ENCODE measurements around the gene KRT35. TPM values are rescaled to one million over a fixed set of nuclear protein-coding genes. Genes with fewer than 3 reads are reported as not detected.

KRT35 gene
- total RNA-seq, 1 donor from 2014 or later, result not detected

DNA sequence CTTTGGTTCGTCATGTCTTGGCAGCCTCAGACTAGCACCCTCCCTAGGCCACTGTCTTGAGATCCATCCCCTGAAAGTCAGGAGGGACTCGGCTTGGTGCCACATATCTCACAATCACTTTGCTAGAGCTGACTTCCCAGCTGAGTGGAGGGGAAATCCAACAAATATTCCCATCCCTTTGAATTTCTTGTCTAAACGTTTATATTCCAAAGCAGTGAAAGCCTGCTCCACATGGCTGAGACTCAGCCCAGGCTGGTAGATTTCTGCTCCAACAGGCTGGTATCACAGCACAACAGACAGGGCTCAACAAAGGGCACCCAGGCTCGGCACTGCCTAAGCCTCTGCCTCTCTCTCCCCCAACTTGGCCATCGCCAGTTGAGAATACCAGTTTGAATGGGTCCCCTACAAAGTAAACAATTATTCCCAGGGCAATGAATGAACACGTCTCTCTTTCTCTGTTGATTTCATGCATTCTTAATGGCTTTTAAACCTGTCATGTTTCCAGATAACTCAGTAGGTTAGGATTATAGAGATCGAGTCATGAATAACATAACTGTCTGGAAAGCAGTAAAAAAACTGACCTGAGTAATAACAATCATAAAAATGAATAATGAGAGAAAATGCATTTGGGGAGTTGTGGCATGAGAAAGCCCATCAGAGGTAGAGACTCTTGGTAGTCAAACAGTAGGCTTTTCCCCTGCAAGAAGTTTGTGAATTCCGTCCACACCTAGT is 23.5 kb upstream of the KRT35 start:
- Mint-ChIP-seq H3K36me3 (ENCODE audit: low read depth) (no peaks in the 10 kb centered on the region), H3K4me3 (no peak overlapping the region), H3K4me1 (peaks cover 5% of the 10 kb centered on the region), H3K27ac (no peak overlapping the region), H3K27me3 (no peaks in the 10 kb centered on the region), H3K9me3 (no peaks in the 10 kb centered on the region)
- intact Hi-C loops (cut with micrococcal nuclease), result no loop called here
- no peak for DNase-seq

GRCh38 chr17:41503202-41503601 is 22.3 kb upstream of the KRT35 start:
- Mint-ChIP-seq H3K4me1 (peaks cover 6% of the 10 kb centered on the region), H3K4me3 (no peak overlapping the region), H3K36me3 (ENCODE audit: low read depth) (no peaks in the 10 kb centered on the region), H3K9me3 (no peaks in the 10 kb centered on the region), H3K27me3 (no peaks in the 10 kb centered on the region), H3K27ac (no peak overlapping the region)
- intact Hi-C loops (cut with micrococcal nuclease), result no loop called here
- no peak for DNase-seq

DNA sequence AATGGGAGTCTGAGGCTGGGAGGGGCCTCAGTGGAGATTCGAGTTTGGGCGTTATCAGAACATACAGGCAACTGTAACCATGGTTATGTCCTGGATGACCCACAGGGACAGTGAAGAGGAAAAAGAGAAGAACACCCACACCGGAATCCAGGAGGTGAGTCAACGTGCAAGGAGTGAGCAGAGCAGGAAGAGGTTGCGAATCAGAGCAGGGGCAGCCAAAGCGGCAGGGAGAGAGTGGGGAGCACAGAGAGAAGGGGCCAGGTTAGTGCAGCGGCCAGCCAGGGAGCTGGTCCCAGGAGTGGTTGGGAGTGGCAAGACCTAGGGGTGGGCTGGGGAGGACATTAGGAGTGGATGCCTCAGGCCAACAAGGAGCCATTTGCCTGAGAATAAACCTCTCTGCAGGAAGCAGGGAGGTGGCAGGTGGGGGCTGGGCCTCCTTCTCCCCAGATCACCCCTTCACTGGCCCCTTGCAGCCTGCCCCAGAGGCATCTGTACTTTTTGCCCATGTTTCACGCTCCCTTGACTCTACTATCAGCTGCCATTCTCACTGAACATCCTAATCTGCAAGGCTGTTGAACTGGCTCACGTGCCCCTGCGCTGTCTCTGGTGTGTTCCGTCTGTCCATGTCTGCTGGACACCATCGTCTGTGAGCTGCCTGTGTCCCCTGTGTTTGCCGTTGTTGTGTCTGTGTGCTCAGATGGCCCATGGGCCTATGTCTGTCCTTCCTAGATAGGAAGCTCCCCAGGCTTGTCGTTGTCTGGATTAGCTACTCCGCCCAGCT is 19.4 kb upstream of the KRT35 start:
- DNase-seq, result no peak
- no peaks in the 10 kb centered on the region for H3K36me3 Mint-ChIP-seq (ENCODE audit: low read depth)
- H3K4me3 Mint-ChIP-seq, result no peak overlapping the region
- H3K27ac Mint-ChIP-seq, result no peak overlapping the region
- peaks cover 13% of the 10 kb centered on the region for H3K4me1 Mint-ChIP-seq
- no peaks in the 10 kb centered on the region for H3K27me3 Mint-ChIP-seq
- no peaks in the 10 kb centered on the region for H3K9me3 Mint-ChIP-seq
- intact Hi-C loops (cut with micrococcal nuclease), result no loop called here

GRCh38 chr17:41499714-41500113 is 18.8 kb upstream of the KRT35 start:
- intact Hi-C loops (cut with micrococcal nuclease), result no loop called here
- no peak overlapping the region for H3K4me3 Mint-ChIP-seq
- H3K36me3 Mint-ChIP-seq (ENCODE audit: low read depth), result no peaks in the 10 kb centered on the region
- H3K4me1 Mint-ChIP-seq, result peaks cover 13% of the 10 kb centered on the region
- H3K27me3 Mint-ChIP-seq, result no peaks in the 10 kb centered on the region
- no peak overlapping the region for H3K27ac Mint-ChIP-seq
- H3K9me3 Mint-ChIP-seq, result no peaks in the 10 kb centered on the region
- DNase-seq, result no peak

GRCh38 chr17:41498276-41498675 is 17.3 kb upstream of the KRT35 start:
- peaks cover 13% of the 10 kb centered on the region for H3K4me1 Mint-ChIP-seq

GRCh38 chr17:41496803-41497484 is 16.0 kb upstream of the KRT35 start:
- peak overlapping the region; percentile 17 for H3K4me3 Mint-ChIP-seq
- H3K36me3 Mint-ChIP-seq (ENCODE audit: low read depth), result no peaks in the 10 kb centered on the region

More at GRCh38 chr17:41498276-41498675, 17.3 kb upstream of the KRT35 start:
- Mint-ChIP-seq H3K36me3 (ENCODE audit: low read depth) (no peaks in the 10 kb centered on the region), H3K9me3 (no peaks in the 10 kb centered on the region), H3K4me3 (no peak overlapping the region), H3K27ac (no peak overlapping the region), H3K27me3 (peaks cover 3% of the 10 kb centered on the region)
- no peak for DNase-seq
- intact Hi-C loops (cut with micrococcal nuclease), result no loop called here

GRCh38 chr17:41494524-41494923 is 13.6 kb upstream of the KRT35 start:
- Mint-ChIP-seq H3K36me3 (ENCODE audit: low read depth) (no peaks in the 10 kb centered on the region), H3K27ac (no peak overlapping the region), H3K27me3 (peaks cover 4% of the 10 kb centered on the region), H3K4me3 (no peak overlapping the region), H3K9me3 (no peaks in the 10 kb centered on the region), H3K4me1 (peaks cover 9% of the 10 kb centered on the region)
- no peak for DNase-seq
- intact Hi-C loops (cut with micrococcal nuclease), result no loop called here

More at GRCh38 chr17:41496803-41497484, 16.0 kb upstream of the KRT35 start:
- intact Hi-C loops (cut with micrococcal nuclease), result loop anchor here (2.0 kb wide), 2 partner anchors 588 to 694 kb away; no protein-coding TSS in a partner anchor
- Mint-ChIP-seq H3K27ac (peak overlapping the region; percentile 30), H3K9me3 (no peaks in the 10 kb centered on the region), H3K4me1 (peaks cover 13% of the 10 kb centered on the region), H3K27me3 (peaks cover 4% of the 10 kb centered on the region)
- DNase-seq, result peak; percentile 91

- no peak for DNase-seq
- no peak overlapping the region for H3K27ac Mint-ChIP-seq
- no peak overlapping the region for H3K4me3 Mint-ChIP-seq
- H3K9me3 Mint-ChIP-seq, result no peaks in the 10 kb centered on the region
- peaks cover 6% of the 10 kb centered on the region for H3K4me1 Mint-ChIP-seq
- H3K36me3 Mint-ChIP-seq (ENCODE audit: low read depth), result no peaks in the 10 kb centered on the region
- intact Hi-C loops (cut with micrococcal nuclease), result no loop called here
- peaks cover 4% of the 10 kb centered on the region for H3K27me3 Mint-ChIP-seq
Measured at GRCh38 chr17:41492771-41493170, 11.8 kb upstream of the KRT35 start.

DNA sequence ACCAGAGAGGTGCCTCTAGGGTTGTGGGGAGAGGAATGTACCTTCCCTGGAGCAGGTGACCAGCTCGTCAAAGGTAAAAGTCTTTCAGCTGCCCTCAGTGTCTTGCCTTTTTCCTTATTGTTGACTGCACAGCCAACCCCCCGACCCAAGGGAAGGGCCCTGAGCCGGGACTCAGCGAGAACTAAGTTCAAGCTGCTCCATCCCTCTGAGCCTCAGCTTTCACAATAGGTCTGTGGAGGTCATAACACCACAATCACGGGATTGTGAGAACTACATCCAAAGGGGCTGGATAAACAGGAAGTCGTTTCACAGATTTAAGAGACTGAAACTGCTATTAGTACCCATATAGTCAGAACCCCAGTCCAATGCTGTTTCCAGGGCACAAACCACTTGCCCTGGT is 11.4 kb upstream of the KRT35 start:
- intact Hi-C loops (cut with micrococcal nuclease), result no loop called here
- Mint-ChIP-seq H3K27me3 (peaks cover 4% of the 10 kb centered on the region), H3K4me1 (peaks cover 6% of the 10 kb centered on the region), H3K4me3 (no peak overlapping the region), H3K9me3 (no peaks in the 10 kb centered on the region), H3K36me3 (ENCODE audit: low read depth) (no peaks in the 10 kb centered on the region), H3K27ac (no peak overlapping the region)
- DNase-seq, result no peak

GRCh38 chr17:41491476-41491875 is 10.5 kb upstream of the KRT35 start:
- peaks cover 4% of the 10 kb centered on the region for H3K27me3 Mint-ChIP-seq
- H3K4me1 Mint-ChIP-seq, result peaks cover 2% of the 10 kb centered on the region

GRCh38 chr17:41490000-41490990 is 9.3 kb upstream of the KRT35 start:
- intact Hi-C loops (cut with micrococcal nuclease), result loop anchor here (5.0 kb wide), 2 partner anchors 157 to 172 kb away; no protein-coding TSS in a partner anchor
- Mint-ChIP-seq H3K27ac (no peak overlapping the region), H3K9me3 (no peaks in the 10 kb centered on the region), H3K27me3 (peaks cover 4% of the 10 kb centered on the region), H3K4me3 (no peak overlapping the region), H3K36me3 (ENCODE audit: low read depth) (no peaks in the 10 kb centered on the region), H3K4me1 (no peaks in the 10 kb centered on the region)
- no peak for DNase-seq

More at GRCh38 chr17:41491476-41491875, 10.5 kb upstream of the KRT35 start:
- Mint-ChIP-seq H3K27ac (no peak overlapping the region), H3K9me3 (no peaks in the 10 kb centered on the region), H3K4me3 (no peak overlapping the region), H3K36me3 (ENCODE audit: low read depth) (no peaks in the 10 kb centered on the region)
- DNase-seq, result no peak
- intact Hi-C loops (cut with micrococcal nuclease), result no loop called here

GRCh38 chr17:41489531-41489930 is 8.6 kb upstream of the KRT35 start, which contains the start of gene KRT36:
Gene KRT36, minus strand, starts transcription at chr17:41489910. Its CDS starts 46 bp downstream, at chr17:41489864.
- no peaks in the 10 kb centered on the region for H3K4me1 Mint-ChIP-seq
- H3K4me3 Mint-ChIP-seq, result no peak within 1 kb of the TSS
- peaks cover 4% of the 10 kb centered on the region for H3K27me3 Mint-ChIP-seq
- intact Hi-C loops (cut with micrococcal nuclease), result loop anchor here (5.0 kb wide), 2 partner anchors 158 to 173 kb away; no protein-coding TSS in a partner anchor
- no peak within 1 kb of the TSS for H3K27ac Mint-ChIP-seq
- H3K36me3 Mint-ChIP-seq (ENCODE audit: low read depth), result no peaks in the 10 kb centered on the region
- DNase-seq, result no peak
- H3K9me3 Mint-ChIP-seq, result no peaks in the 10 kb centered on the region

Data from activated CD4-positive, alpha-beta T cell treated with anti-CD3 and anti-CD28 coated beads, Interleukin-2, amount 10 ng/mL, durations not matched to agents 24 days and 14 days (primary cell).